ENCODE results near the gene CLC.

GRCh38 chr19:39752390-39752789 is 14.6 kb upstream of the CLC start:
- TF ChIP-seq POLR2A (IDR thresholded peaks at IDR 0.05) (no peak), CTCF (IDR thresholded peaks at IDR 0.05) (no peak)

Data from heart left ventricle (tissue), 13 donors.